GM23248 (cell line): ENCODE results near the gene ADGRA3.

ENCODE experiments used
- EZH2 ChIP-seq: fragments of 200-600 bp; sonication (generic); IDR thresholded peaks from 2 replicates; pipeline ENCODE4 v1.6.1; 2018; ENCODE audit warnings: antibody characterized with exemption, mild to moderate bottlenecking; ENCODE audit not compliant: insufficient read depth, poor library complexity, severe bottlenecking
- EZH2phosphoT487 ChIP-seq: fragments of 200-600 bp; sonication (generic); IDR thresholded peaks from 2 replicates; pipeline ENCODE4 v1.6.1; 2018; ENCODE audit warnings: antibody characterized with exemption, moderate library complexity, mild to moderate bottlenecking, low read depth; ENCODE audit not compliant: insufficient read depth

GRCh38 chr4:22339491-22339890, 176.4 kb downstream of the ADGRA3 start:
- TF ChIP-seq EZH2 (no peak), EZH2phosphoT487 (no peak)
